Fibroblast of the aortic adventitia (primary cell): ENCODE results near the gene ZNF264. TPM values are rescaled to one million over a fixed set of nuclear protein-coding genes. Genes with fewer than 3 reads are reported as not detected.
"Not testable (repeated sequence)": the region's sequence is repeated elsewhere in the genome, so short reads cannot be mapped to it uniquely, and the experiment has no call there.

Experiments used
- DNase-seq: peaks from one replicate; pipeline ENCODE4 v3.0.0-alpha.2; 2010; ENCODE audit warnings: low read depth
- H3K4me3 ChIP-seq: 2 replicates; pipeline ENCODE4 v1.5.1; 2011; ENCODE audit warnings: low read depth, mild to moderate bottlenecking, control low read depth, low read length, moderate library complexity
- total RNA-seq: library from RNA; depleted of rRNA; stranded (reverse); fragments of >200 nt; gene quantifications from 2 replicates; pipeline ENCODE4 v1.2.3, GENCODE V29; 2012; ENCODE audit warnings: low replicate concordance
- TF ChIP-seq, protein P1 (sequence below): IDR thresholded peaks from 2 replicates; pipeline ENCODE4 v1.5.1; 2011; ENCODE audit warnings: mild to moderate bottlenecking, low read length, control low read depth, inconsistent platforms; ENCODE audit not compliant: insufficient read depth

The ZNF264 gene
- total RNA-seq, 1 donor = 19.5 TPM

DNA sequence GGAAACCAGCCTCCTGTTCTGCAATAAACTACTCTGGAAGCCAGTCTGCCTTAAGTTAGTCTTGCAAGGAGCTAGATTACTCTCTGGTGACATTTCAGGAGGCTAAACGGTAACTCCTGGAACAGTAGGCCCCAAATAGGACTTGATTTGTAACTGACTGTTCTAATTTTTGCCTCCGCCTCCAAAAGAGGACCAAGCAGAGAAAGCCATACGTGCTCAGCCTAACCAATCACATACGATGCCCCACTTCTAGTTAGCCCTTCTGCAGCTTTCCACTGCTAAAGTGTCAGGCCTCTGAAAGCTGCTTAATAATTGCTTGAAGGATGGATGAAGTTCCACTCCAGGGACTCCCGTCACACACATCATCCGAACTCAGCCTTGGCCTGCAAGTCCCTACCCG lies 49.9 kb downstream of the ZNF264 start:
- peak overlapping the region; percentile 94 for H3K4me3 ChIP-seq
- peak; percentile 41 for DNase-seq
- TF ChIP-seq, protein P1, sequence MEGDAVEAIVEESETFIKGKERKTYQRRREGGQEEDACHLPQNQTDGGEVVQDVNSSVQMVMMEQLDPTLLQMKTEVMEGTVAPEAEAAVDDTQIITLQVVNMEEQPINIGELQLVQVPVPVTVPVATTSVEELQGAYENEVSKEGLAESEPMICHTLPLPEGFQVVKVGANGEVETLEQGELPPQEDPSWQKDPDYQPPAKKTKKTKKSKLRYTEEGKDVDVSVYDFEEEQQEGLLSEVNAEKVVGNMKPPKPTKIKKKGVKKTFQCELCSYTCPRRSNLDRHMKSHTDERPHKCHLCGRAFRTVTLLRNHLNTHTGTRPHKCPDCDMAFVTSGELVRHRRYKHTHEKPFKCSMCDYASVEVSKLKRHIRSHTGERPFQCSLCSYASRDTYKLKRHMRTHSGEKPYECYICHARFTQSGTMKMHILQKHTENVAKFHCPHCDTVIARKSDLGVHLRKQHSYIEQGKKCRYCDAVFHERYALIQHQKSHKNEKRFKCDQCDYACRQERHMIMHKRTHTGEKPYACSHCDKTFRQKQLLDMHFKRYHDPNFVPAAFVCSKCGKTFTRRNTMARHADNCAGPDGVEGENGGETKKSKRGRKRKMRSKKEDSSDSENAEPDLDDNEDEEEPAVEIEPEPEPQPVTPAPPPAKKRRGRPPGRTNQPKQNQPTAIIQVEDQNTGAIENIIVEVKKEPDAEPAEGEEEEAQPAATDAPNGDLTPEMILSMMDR = no peak

DNA sequence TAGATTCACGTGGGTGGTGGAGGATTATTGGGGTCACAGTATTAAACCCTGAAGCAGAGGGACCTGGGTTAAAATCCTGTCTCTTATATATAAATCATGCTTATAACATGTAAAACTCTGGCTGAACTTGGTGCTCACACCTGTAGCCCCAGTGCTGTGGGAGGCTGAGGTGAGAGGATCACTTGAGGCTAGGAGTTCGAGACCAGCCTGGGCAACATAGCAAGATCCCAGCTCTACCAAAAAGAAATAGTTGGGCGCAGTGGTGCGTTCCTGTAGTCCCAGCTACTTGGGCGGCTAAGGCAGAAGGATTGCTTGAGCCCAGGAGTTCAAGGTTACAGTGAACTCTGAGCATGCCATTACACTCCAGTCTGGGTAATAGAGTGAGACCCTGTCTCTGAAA lies 51.5 kb downstream of the ZNF264 start:
- TF ChIP-seq, protein P1 = no peak
- no peak overlapping the region for H3K4me3 ChIP-seq
- DNase-seq = no peak

DNA sequence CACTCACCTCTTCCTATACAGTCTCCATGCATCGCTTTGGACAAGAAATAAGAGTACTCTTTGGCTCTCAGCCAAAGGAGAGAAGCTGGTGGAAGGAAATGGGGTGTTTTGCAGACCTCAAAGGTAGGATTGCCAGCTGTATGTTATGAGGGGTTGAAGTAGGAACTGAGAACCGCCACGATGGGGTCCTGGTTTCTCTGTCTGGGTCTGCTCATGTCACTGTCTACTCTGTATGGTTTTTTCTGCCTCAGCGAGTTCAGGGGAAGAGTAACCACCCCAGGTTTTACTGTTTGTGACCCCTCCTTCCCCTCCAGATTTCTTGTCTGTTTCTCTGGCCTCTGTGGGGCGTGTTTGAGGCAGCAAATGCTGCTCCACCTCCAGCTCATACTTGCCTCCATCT lies 53.2 kb downstream of the ZNF264 start:
- TF ChIP-seq, protein P1 = no peak
- H3K4me3 ChIP-seq = no peak overlapping the region
- DNase-seq = no peak

DNA sequence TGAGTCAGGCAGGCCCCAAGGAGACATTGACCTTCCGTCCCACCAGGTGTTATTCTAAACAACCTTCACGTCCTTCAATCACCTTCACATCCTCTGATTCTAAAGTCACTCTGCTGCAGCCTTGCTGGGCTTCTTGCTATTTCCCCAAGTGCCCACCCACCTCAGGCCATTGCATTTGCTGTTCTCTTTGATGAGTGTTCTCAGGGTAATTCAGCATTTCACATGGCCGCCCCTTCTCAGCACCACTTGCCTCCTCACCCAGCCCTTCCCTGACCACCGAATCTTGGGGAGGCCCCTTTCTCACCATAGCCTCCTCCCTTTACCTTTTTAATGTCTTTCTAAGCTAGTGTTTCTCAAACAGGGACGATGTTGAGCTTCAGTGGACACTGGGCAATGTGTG lies 53.8 kb downstream of the ZNF264 start:
- H3K4me3 ChIP-seq = no peak overlapping the region
- TF ChIP-seq, protein P1 = no peak
- no peak for DNase-seq

DNA sequence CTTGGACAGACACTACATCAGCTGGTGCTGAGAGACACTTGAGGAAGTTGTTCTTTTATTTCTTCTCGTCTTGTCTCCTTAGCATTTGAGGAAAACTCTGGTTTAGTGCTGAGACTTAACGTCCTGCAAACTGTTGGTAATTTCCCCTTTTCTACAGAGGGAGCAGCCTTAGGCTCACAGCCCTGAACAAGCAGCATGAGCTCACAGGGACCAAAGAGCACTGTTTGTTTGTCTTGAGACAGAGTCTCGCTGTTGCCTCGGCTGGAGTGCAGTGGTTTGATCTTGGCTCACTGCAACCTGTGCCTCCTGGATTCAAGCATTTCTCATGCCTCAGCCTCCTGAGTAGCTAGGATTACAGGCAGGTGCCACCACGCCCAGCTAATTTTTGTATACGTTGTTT lies 54.7 kb downstream of the ZNF264 start:
- no peak overlapping the region for H3K4me3 ChIP-seq

DNA sequence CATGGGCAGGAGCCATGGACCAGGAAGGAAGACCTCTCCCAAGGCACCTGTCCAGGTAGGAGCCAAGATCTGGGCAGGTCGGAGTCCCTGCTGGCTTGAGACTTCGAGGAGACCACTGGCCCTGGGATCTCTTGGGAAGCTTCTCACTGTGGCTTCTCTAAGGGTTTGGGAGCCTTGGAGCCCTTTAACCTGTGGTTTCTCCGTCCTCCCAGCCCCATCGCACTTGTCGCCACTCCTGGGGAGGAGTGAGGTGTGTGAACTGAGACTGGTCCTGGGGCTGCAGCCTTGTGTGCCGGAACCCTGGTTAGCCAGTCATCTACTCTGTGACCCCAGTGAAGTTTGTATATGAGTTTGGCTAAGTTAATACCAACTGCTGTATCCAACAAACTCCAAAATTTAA lies 57.3 kb downstream of the ZNF264 start:
- no peak for DNase-seq
- TF ChIP-seq, protein P1 = no peak

More for the DNA sequence above, 54.7 kb downstream of the ZNF264 start:
- no peak for DNase-seq
- TF ChIP-seq, protein P1 = no peak

DNA sequence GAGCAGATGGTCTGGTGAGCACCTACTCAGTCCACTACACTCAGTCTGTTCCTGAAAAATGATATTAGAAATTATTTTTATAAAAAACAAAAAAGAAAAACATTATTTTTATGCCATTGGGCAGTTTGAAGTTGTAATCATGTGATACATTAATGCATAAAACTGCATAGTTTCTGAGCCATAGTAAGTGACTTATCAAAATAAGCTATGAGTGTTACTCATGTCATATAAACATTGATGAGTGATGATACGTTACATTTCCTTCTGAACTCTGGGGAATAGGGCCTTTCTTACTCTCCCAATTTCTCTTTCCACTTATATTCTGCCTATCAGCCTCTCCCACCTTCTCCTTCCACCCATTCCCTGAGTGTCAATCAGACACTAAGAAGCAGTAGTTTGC lies 58.0 kb downstream of the ZNF264 start:
- no peak for DNase-seq
- TF ChIP-seq, protein P1 = no peak
- no peak overlapping the region for H3K4me3 ChIP-seq

More for the DNA sequence above, 57.3 kb downstream of the ZNF264 start:
- H3K4me3 ChIP-seq = no peak overlapping the region

DNA sequence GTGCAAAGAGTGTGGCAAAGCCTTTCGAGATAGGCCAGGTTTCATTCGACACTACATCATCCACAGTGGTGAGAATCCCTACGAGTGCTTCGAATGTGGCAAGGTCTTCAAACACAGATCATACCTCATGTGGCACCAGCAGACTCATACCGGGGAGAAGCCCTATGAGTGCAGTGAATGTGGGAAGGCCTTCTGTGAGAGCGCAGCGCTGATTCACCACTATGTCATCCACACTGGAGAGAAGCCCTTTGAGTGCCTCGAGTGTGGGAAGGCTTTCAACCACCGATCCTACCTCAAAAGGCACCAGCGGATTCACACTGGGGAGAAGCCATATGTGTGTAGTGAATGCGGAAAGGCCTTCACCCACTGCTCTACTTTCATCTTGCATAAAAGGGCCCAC lies 62.5 kb downstream of the ZNF264 start:
- H3K4me3 ChIP-seq, DNase-seq: not testable (repeated sequence)
